K562 (cell line): ENCODE measurements around the gene PARP4. TPM values are rescaled to one million over a fixed set of nuclear protein-coding genes. Genes with fewer than 3 reads are reported as not detected.

Source experiments
- BCL6 ChIP-seq: fragments of 250-450 bp; sonication (Bioruptor Pico); IDR thresholded peaks from 2 replicates; pipeline ENCODE4 v1.4.0; 2020
- ETS2 ChIP-seq: IDR thresholded peaks from 2 replicates; pipeline ENCODE4 v1.6.1; 2016; ENCODE audit warnings: borderline replicate concordance, missing genetic modification characterization, mild to moderate bottlenecking, moderate library complexity, missing compliant biosample characterization; ENCODE audit not compliant: poor library complexity, severe bottlenecking
- ILK ChIP-seq: fragments of 450-650 bp; IDR thresholded peaks from 2 replicates; pipeline ENCODE4 v1.6.1; 2016; ENCODE audit warnings: missing genetic modification characterization, low read depth, mild to moderate bottlenecking, missing compliant biosample characterization, moderate library complexity, borderline replicate concordance
- LCOR ChIP-seq: sonication (generic); formaldehyde crosslinking; IDR thresholded peaks from 2 replicates; pipeline ENCODE4 v1.8.0; 2022; ENCODE audit warnings: mild to moderate bottlenecking, missing genetic modification reagents
- NRF1 ChIP-seq, 2 experiments: fragments of 450-650 bp; IDR thresholded peaks in 1 of 2; conservative IDR thresholded peaks in 1 of 2; 2 replicates each; pipeline ENCODE4 v1.6.1; 2014; ENCODE audit warnings: mild to moderate bottlenecking in 2 of 2
- PHF21A ChIP-seq: fragments of 450-650 bp; IDR thresholded peaks from 2 replicates; pipeline ENCODE4 v1.6.1; 2017; ENCODE audit warnings: low read depth, borderline replicate concordance
- PML ChIP-seq: IDR thresholded peaks from 2 replicates; pipeline ENCODE4 v1.6.1; 2012; ENCODE audit warnings: low read length, inconsistent platforms
- PTRF ChIP-seq: fragments of 450-650 bp; IDR thresholded peaks from 2 replicates; pipeline ENCODE4 v1.6.1; 2016; ENCODE audit warnings: mild to moderate bottlenecking, missing genetic modification characterization, missing compliant biosample characterization
- TEAD1 ChIP-seq, 2 experiments: fragments of 450-650 bp in 1 of 2; sonication (generic) in 1 of 2; formaldehyde crosslinking; IDR thresholded peaks; 2 replicates each; pipeline versions ENCODE4 v1.4.0 to v1.8.0; 2020 to 2022; ENCODE audit warnings: mild to moderate bottlenecking in 2 of 2, missing genetic modification reagents in 1 of 2
- ZNF431 ChIP-seq: sonication (generic); formaldehyde crosslinking; IDR thresholded peaks from 2 replicates; pipeline ENCODE4 v1.8.0; 2022; ENCODE audit warnings: mild to moderate bottlenecking, missing genetic modification reagents
- ZNF778 ChIP-seq: fragments of 450-650 bp; formaldehyde crosslinking; IDR thresholded peaks from 2 replicates; pipeline ENCODE4 v1.4.0; 2020; ENCODE audit warnings: mild to moderate bottlenecking, moderate library complexity
- ZNF785 ChIP-seq: fragments of 250-450 bp; sonication (Bioruptor Pico); IDR thresholded peaks from 2 replicates; pipeline ENCODE4 v1.4.0; 2020; ENCODE audit warnings: mild to moderate bottlenecking
- polyA plus RNA-seq, 8 experiments: library from polyadenylated mRNA; depleted of rRNA in 4 of 8; stranded (reverse) in 5 of 8; unstranded in 3 of 8; fragments of >200 nt; fragmentation: Nextera tagmentation in 2 of 8; fragmentation: Illumina TruSeq in 1 of 8; extraction: Ambion mirVana in 2 of 8; extraction: Trizol in 1 of 8; gene quantifications; 2 replicates each; pipeline versions ENCODE4 v1.2.1 to v1.2.3, GENCODE V29; 2011 to 2014; ENCODE audit warnings: inconsistent platforms in 1 of 8, missing spikeins in 1 of 8
- total RNA-seq, 7 experiments: library from RNA; depleted of rRNA in 6 of 7; stranded (reverse); fragments of >200 nt in 6 of 7; fragmentation: Illumina TruSeq in 2 of 7; extraction: Trizol in 2 of 7; gene quantifications; 2 replicates each; pipeline versions ENCODE4 v1.2.1 to v1.2.3, GENCODE V29; 2011 to 2021; ENCODE audit warnings: low replicate concordance in 1 of 7
- TF ChIP-seq, protein P1 (sequence below), 2 experiments: fragments of 450-650 bp; formaldehyde crosslinking in 1 of 2; IDR thresholded peaks; 2 replicates each; pipeline versions ENCODE4 v1.4.0 to v1.6.1; 2014 to 2020; ENCODE audit warnings: mild to moderate bottlenecking in 2 of 2, borderline replicate concordance in 1 of 2, low read depth in 1 of 2
- TF ChIP-seq, protein P2 (sequence below), 2 experiments: IDR thresholded peaks; 2 replicates each; pipeline ENCODE4 v1.6.1; 2011; ENCODE audit warnings: borderline replicate concordance in 1 of 2, control low read depth in 1 of 2, low read depth in 1 of 2, low read length in 1 of 2, mild to moderate bottlenecking in 1 of 2, mixed read lengths in 1 of 2, moderate library complexity in 1 of 2; ENCODE audit not compliant: insufficient read depth in 1 of 2, insufficient read length in 1 of 2, poor library complexity in 1 of 2, severe bottlenecking in 1 of 2; ENCODE audit errors: extremely low read depth in 1 of 2
- TF ChIP-seq, protein P3 (sequence below): fragments of 250-450 bp; sonication (Bioruptor Pico); IDR thresholded peaks from 2 replicates; pipeline ENCODE4 v1.5.0; 2021; ENCODE audit warnings: mild to moderate bottlenecking, borderline replicate concordance

PARP4 gene
- total and polyA plus RNA-seq, 9 of the 15 experiments (the other 6 are each of a cell fraction or from before 2014, with no cell fraction given), result 6.3 to 26.3 (median 18.8) TPM

DNA sequence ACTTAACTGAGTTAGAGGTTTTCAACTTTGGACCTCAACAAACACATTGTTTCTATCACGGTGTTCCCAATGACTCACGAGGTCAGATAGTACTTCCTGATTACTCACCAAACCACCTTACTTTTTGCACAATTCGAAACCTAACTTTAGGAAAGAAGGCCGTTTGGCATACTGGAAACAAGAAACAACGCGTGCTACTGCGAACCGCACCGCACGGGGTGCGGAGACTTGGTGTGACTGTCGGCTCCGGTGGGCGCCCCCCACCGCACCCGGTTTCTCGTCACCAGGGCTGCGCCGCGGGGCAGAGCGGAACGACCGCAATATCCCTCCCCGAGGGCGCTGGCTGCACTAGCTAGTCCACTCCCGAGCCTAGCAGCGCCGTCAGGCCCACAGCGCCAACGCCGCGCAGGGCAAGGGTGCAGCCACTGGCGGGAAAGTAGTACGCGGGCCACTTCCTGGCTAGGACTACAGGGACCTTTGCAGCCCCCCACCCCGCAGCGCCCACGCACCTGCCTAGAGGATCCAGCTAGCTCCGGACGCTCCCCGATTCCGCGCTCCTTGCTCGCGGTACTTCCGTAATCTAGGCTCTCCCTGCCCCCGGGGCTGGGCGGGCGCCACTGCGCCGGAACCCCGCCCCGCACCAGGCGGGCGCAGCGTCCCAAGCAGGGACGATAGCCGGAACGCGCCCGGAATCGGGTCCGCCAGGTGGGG, at the start of gene PARP4 (continued):
- TF ChIP-seq, protein P1, sequence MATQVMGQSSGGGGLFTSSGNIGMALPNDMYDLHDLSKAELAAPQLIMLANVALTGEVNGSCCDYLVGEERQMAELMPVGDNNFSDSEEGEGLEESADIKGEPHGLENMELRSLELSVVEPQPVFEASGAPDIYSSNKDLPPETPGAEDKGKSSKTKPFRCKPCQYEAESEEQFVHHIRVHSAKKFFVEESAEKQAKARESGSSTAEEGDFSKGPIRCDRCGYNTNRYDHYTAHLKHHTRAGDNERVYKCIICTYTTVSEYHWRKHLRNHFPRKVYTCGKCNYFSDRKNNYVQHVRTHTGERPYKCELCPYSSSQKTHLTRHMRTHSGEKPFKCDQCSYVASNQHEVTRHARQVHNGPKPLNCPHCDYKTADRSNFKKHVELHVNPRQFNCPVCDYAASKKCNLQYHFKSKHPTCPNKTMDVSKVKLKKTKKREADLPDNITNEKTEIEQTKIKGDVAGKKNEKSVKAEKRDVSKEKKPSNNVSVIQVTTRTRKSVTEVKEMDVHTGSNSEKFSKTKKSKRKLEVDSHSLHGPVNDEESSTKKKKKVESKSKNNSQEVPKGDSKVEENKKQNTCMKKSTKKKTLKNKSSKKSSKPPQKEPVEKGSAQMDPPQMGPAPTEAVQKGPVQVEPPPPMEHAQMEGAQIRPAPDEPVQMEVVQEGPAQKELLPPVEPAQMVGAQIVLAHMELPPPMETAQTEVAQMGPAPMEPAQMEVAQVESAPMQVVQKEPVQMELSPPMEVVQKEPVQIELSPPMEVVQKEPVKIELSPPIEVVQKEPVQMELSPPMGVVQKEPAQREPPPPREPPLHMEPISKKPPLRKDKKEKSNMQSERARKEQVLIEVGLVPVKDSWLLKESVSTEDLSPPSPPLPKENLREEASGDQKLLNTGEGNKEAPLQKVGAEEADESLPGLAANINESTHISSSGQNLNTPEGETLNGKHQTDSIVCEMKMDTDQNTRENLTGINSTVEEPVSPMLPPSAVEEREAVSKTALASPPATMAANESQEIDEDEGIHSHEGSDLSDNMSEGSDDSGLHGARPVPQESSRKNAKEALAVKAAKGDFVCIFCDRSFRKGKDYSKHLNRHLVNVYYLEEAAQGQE (IDR thresholded peaks at IDR 0.05; ENCODE audit: borderline replicate concordance), result peak; percentile 72
- TF ChIP-seq, protein P1 (CRISPR knock-in tag; IDR thresholded peaks at IDR 0.05; ENCODE audit: low read depth), result no peak
- TF ChIP-seq, protein P2, sequence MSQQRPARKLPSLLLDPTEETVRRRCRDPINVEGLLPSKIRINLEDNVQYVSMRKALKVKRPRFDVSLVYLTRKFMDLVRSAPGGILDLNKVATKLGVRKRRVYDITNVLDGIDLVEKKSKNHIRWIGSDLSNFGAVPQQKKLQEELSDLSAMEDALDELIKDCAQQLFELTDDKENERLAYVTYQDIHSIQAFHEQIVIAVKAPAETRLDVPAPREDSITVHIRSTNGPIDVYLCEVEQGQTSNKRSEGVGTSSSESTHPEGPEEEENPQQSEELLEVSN (IDR thresholded peaks at IDR 0.05; ENCODE audit: borderline replicate concordance in 1 of 2, extremely low read depth in 1 of 2, insufficient read depth in 1 of 2, insufficient read length in 1 of 2, low read depth in 1 of 2, low read length in 1 of 2, poor library complexity in 1 of 2, severe bottlenecking in 1 of 2), result peak; percentile 39 to 58
- TF ChIP-seq PTRF, result no peak
- no peak for TF ChIP-seq BCL6
- no peak for TF ChIP-seq ZNF431 (CRISPR knock-in tag)
- TF ChIP-seq NRF1 (conservative IDR thresholded peaks at IDR 0.05 in 1 of 2, IDR thresholded peaks at IDR 0.05 in 1 of 2), result peak; percentile 85 to 86
- TF ChIP-seq ZNF785, result no peak
- TF ChIP-seq PML, result peak; percentile 41; the same call in 1 of the 2 replicates
- TF ChIP-seq PHF21A, result 0 out of 2 replicates have a peak, but pooled peaks have one; percentile 63
- TF ChIP-seq ETS2, result no peak
- no peak for TF ChIP-seq ILK (tag)
- TF ChIP-seq ZNF778, result no peak
- no peak for TF ChIP-seq TEAD1 (CRISPR knock-in tag; IDR thresholded peaks at IDR 0.05)
- TF ChIP-seq, protein P3, sequence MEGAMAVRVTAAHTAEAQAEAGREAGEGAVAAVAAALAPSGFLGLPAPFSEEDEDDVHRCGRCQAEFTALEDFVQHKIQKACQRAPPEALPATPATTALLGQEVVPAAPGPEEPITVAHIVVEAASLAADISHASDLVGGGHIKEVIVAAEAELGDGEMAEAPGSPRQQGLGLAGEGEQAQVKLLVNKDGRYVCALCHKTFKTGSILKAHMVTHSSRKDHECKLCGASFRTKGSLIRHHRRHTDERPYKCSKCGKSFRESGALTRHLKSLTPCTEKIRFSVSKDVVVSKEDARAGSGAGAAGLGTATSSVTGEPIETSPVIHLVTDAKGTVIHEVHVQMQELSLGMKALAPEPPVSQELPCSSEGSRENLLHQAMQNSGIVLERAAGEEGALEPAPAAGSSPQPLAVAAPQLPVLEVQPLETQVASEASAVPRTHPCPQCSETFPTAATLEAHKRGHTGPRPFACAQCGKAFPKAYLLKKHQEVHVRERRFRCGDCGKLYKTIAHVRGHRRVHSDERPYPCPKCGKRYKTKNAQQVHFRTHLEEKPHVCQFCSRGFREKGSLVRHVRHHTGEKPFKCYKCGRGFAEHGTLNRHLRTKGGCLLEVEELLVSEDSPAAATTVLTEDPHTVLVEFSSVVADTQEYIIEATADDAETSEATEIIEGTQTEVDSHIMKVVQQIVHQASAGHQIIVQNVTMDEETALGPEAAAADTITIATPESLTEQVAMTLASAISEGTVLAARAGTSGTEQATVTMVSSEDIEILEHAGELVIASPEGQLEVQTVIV (CRISPR knock-in tag), result no peak
- no peak for TF ChIP-seq LCOR
